ENCODE measurements around the gene DDA1. TPM values are rescaled to one million over a fixed set of nuclear protein-coding genes. Genes with fewer than 3 reads are reported as not detected.

The DDA1 gene
- total RNA-seq, 1 donor from 2014 or later: 123 TPM

GRCh38 chr19:17307876-17308377, 1.4 kb upstream of the DDA1 start:
- Mint-ChIP-seq H3K27ac (ENCODE audit: unreplicated experiment) (peak overlapping the region; percentile 75), H3K36me3 (ENCODE audit: low read depth, unreplicated experiment) (peaks cover 5% of the 10 kb centered on the region), H3K9me3 (ENCODE audit: unreplicated experiment) (no peaks in the 10 kb centered on the region), H3K4me3 (ENCODE audit: unreplicated experiment) (peak overlapping the region; percentile 85), H3K27me3 (ENCODE audit: low read depth, unreplicated experiment) (no peaks in the 10 kb centered on the region), H3K4me1 (ENCODE audit: low read depth, unreplicated experiment) (peaks cover 21% of the 10 kb centered on the region)
- TF ChIP-seq EZH2 (IDR thresholded peaks at IDR 0.05; ENCODE audit: insufficient read depth, low read length): no peak
- TF ChIP-seq, protein P1, sequence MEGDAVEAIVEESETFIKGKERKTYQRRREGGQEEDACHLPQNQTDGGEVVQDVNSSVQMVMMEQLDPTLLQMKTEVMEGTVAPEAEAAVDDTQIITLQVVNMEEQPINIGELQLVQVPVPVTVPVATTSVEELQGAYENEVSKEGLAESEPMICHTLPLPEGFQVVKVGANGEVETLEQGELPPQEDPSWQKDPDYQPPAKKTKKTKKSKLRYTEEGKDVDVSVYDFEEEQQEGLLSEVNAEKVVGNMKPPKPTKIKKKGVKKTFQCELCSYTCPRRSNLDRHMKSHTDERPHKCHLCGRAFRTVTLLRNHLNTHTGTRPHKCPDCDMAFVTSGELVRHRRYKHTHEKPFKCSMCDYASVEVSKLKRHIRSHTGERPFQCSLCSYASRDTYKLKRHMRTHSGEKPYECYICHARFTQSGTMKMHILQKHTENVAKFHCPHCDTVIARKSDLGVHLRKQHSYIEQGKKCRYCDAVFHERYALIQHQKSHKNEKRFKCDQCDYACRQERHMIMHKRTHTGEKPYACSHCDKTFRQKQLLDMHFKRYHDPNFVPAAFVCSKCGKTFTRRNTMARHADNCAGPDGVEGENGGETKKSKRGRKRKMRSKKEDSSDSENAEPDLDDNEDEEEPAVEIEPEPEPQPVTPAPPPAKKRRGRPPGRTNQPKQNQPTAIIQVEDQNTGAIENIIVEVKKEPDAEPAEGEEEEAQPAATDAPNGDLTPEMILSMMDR (IDR thresholded peaks at IDR 0.05; ENCODE audit: insufficient read depth, low read depth, low read length): no peak
- Histone ChIP-seq H3K79me2 (ENCODE audit: insufficient read depth, low read length) (peaks cover 43% of the 10 kb centered on the region), H3K4me3 (ENCODE audit: insufficient read depth, low read depth, low read length) (no peak overlapping the region), H3K36me3 (ENCODE audit: insufficient read depth, low read length) (no peaks in the 10 kb centered on the region), H3K27me3 (ENCODE audit: insufficient read depth, low read length) (no peaks in the 10 kb centered on the region), H2AFZ (ENCODE audit: low read depth, low read length) (no peak overlapping the region), H4K20me1 (ENCODE audit: insufficient read depth, low read length) (peaks cover 32% of the 10 kb centered on the region), H3K4me2 (ENCODE audit: low read length) (no peak overlapping the region), H3K27ac (ENCODE audit: low read depth, low read length) (no peak overlapping the region), H3K4me1 (ENCODE audit: insufficient read depth, low read length) (peaks cover 31% of the 10 kb centered on the region), H3K9ac (ENCODE audit: low read length) (no peak overlapping the region), H3K9me3 (ENCODE audit: insufficient read depth, low read depth, low read length) (no peaks in the 10 kb centered on the region)
- DNase-seq (ENCODE audit: low read depth) (no peak), FAIRE-seq (no peak)

- H2AFZ ChIP-seq (ENCODE audit: low read depth, low read length): no peak overlapping the region
- H3K27me3 ChIP-seq (ENCODE audit: insufficient read depth, low read length): no peaks in the 10 kb centered on the region
- H3K27ac Mint-ChIP-seq (ENCODE audit: unreplicated experiment): peak overlapping the region; percentile 85
- no peaks in the 10 kb centered on the region for H3K36me3 ChIP-seq (ENCODE audit: insufficient read depth, low read length)
- peaks cover 22% of the 10 kb centered on the region for H3K4me1 Mint-ChIP-seq (ENCODE audit: low read depth, unreplicated experiment)
- H3K9ac ChIP-seq (ENCODE audit: low read length): peak overlapping the region; percentile 95
- H3K9me3 ChIP-seq (ENCODE audit: insufficient read depth, low read depth, low read length): no peaks in the 10 kb centered on the region
- peak overlapping the region; percentile 91 for H3K4me2 ChIP-seq (ENCODE audit: low read length)
- H4K20me1 ChIP-seq (ENCODE audit: insufficient read depth, low read length): peaks cover 43% of the 10 kb centered on the region
- no peaks in the 10 kb centered on the region for H3K9me3 Mint-ChIP-seq (ENCODE audit: unreplicated experiment)
- peak overlapping the region; percentile 91 for H3K4me3 Mint-ChIP-seq (ENCODE audit: unreplicated experiment)
- no peak for DNase-seq (ENCODE audit: low read depth)
- H3K27ac ChIP-seq (ENCODE audit: low read depth, low read length): peak overlapping the region; percentile 77
- peaks cover 58% of the 10 kb centered on the region for H3K79me2 ChIP-seq (ENCODE audit: insufficient read depth, low read length)
- H3K4me1 ChIP-seq (ENCODE audit: insufficient read depth, low read length): peaks cover 28% of the 10 kb centered on the region
- FAIRE-seq: no peak
- no peaks in the 10 kb centered on the region for H3K27me3 Mint-ChIP-seq (ENCODE audit: low read depth, unreplicated experiment)
- peaks cover 3% of the 10 kb centered on the region for H3K36me3 Mint-ChIP-seq (ENCODE audit: low read depth, unreplicated experiment)
- TF ChIP-seq, protein P1 (IDR thresholded peaks at IDR 0.05; ENCODE audit: insufficient read depth, low read depth, low read length): no peak
- no peak for TF ChIP-seq EZH2 (IDR thresholded peaks at IDR 0.05; ENCODE audit: insufficient read depth, low read length)
- H3K4me3 ChIP-seq (ENCODE audit: insufficient read depth, low read depth, low read length): peak overlapping the region; percentile 76
These were observed 650 bp downstream of the DDA1 start for GRCh38 chr19:17309965-17310461.
